Naive thymus-derived CD8-positive, alpha-beta T cell (primary cell): ENCODE data around the gene CDKL4. TPM values are rescaled to one million over a fixed set of nuclear protein-coding genes. Genes with fewer than 3 reads are reported as not detected.
A peak's percentile ranks its signal among the peaks of the same experiment; 100 is the strongest.
"Not testable (repeated sequence)": the region's sequence is repeated elsewhere in the genome, so short reads cannot be mapped to it uniquely, and the experiment has no call there.

Experiments used
- ATAC-seq, 2 donors: fragments of 150-1000 bp; cut with Tn5 transposase in 1 of 2; sonication (Bioruptor Pico), chemical (Tn5 transposase) in 1 of 2; 1 replicate in 1 of 2; 2 replicates in 1 of 2; pipeline ENCODE4 v1.10.0; 2021; ENCODE audit warnings: mild to moderate bottlenecking in 2 of 2, moderate library complexity in 2 of 2
- POLR2A ChIA-PET: fragments of 350-600 bp; sonication (Branson Sonifier 250); formaldehyde crosslinking; loops from one replicate; lab custom pipeline; 2021; ENCODE audit warnings: antibody characterized with exemption; lab: Charles Lee
- DNase-seq, 10 donors: peaks; one replicate each; pipeline versions ENCODE4 v3.0.0 to v3.0.0-alpha.2; 2020 to 2022
- H3K27ac Mint-ChIP-seq, 10 donors: one replicate each; pipeline ENCODE4 v1.8.0; 2020 to 2022; ENCODE audit warnings: mild to moderate bottlenecking in 10 of 10, mixed read lengths in 10 of 10, moderate library complexity in 4 of 10, inconsistent platforms in 1 of 10
- H3K27me3 Mint-ChIP-seq, 5 donors: one replicate each; pipeline ENCODE4 v1.8.0; 2021 to 2022; ENCODE audit warnings: mixed read lengths in 5 of 5
- H3K36me3 Mint-ChIP-seq, 3 donors: one replicate each; pipeline ENCODE4 v1.8.0; 2020 to 2022; ENCODE audit warnings: mixed read lengths in 3 of 3, mild to moderate bottlenecking in 2 of 3, inconsistent platforms in 1 of 3
- H3K4me1 Mint-ChIP-seq, 4 donors: one replicate each; pipeline ENCODE4 v1.8.0; 2021 to 2022; ENCODE audit warnings: mixed read lengths in 4 of 4
- H3K4me3 Mint-ChIP-seq, 10 donors: one replicate each; pipeline ENCODE4 v1.8.0; 2020 to 2022; ENCODE audit warnings: mild to moderate bottlenecking in 10 of 10, mixed read lengths in 10 of 10, moderate library complexity in 6 of 10, inconsistent platforms in 1 of 10
- H3K9me3 Mint-ChIP-seq, 9 donors: one replicate each; pipeline ENCODE4 v1.8.0; 2020 to 2022; ENCODE audit warnings: mixed read lengths in 9 of 9, mild to moderate bottlenecking in 3 of 9, inconsistent platforms in 1 of 9, moderate library complexity in 1 of 9
- polyA plus RNA-seq, 3 donors: library from polyadenylated mRNA; unstranded; fragments of 300-500 nt; fragmentation: Illumina TruSeq; gene quantifications; one replicate each; pipeline ENCODE4 v1.2.3, GENCODE V29; 2021
- total RNA-seq, 8 experiments: library from RNA in 2 of 8; stranded (reverse) in 2 of 8; gene quantifications; one replicate each; pipeline ENCODE4 v1.2.3 and lab custom pipeline; 2021 to 2026

CDKL4 gene
- total and polyA plus RNA-seq, 5 experiments from 2014 or later = not detected

GRCh38 chr2:39150890-39151497 is 92.8 kb downstream of the CDKL4 start:
- Mint-ChIP-seq H3K4me1 (peaks cover 0 to 3% (median 2%) of the 10 kb centered on the region in 4 donors), H3K27ac (no peak overlapping the region)

GRCh38 chr2:39150102-39150562 is 93.6 kb downstream of the CDKL4 start:
- no peak for ATAC-seq
- H3K27ac Mint-ChIP-seq = peak overlapping the region in 3 of 10 donors; percentile 24 to 56 (median 50)

More at GRCh38 chr2:39150890-39151497, 92.8 kb downstream of the CDKL4 start:
- Mint-ChIP-seq H3K36me3 (no peaks in the 10 kb centered on the region), H3K4me3 (no peak overlapping the region), H3K9me3 (no peaks in the 10 kb centered on the region), H3K27me3 (no peaks in the 10 kb centered on the region)
- ATAC-seq (no peak), DNase-seq (no peak)
- POLR2A ChIA-PET = no interaction called here

GRCh38 chr2:39146630-39147029 is 97.1 kb downstream of the CDKL4 start:
- no peak for DNase-seq
- no peak for ATAC-seq
- Mint-ChIP-seq H3K27me3 (no peaks in the 10 kb centered on the region), H3K4me1 (peaks cover 2 to 25% (median 5%) of the 10 kb centered on the region in 4 donors), H3K4me3 (no peak overlapping the region), H3K27ac (no peak overlapping the region), H3K9me3 (no peaks in the 10 kb centered on the region), H3K36me3 (no peaks in the 10 kb centered on the region)
- POLR2A ChIA-PET = no interaction called here

More at GRCh38 chr2:39150102-39150562, 93.6 kb downstream of the CDKL4 start:
- Mint-ChIP-seq H3K27me3 (no peaks in the 10 kb centered on the region), H3K4me1 (peaks cover 0 to 3% (median 2%) of the 10 kb centered on the region in 4 donors), H3K9me3 (no peaks in the 10 kb centered on the region), H3K4me3 (no peak overlapping the region), H3K36me3 (no peaks in the 10 kb centered on the region)
- no peak for DNase-seq
- POLR2A ChIA-PET = no interaction called here

DNA sequence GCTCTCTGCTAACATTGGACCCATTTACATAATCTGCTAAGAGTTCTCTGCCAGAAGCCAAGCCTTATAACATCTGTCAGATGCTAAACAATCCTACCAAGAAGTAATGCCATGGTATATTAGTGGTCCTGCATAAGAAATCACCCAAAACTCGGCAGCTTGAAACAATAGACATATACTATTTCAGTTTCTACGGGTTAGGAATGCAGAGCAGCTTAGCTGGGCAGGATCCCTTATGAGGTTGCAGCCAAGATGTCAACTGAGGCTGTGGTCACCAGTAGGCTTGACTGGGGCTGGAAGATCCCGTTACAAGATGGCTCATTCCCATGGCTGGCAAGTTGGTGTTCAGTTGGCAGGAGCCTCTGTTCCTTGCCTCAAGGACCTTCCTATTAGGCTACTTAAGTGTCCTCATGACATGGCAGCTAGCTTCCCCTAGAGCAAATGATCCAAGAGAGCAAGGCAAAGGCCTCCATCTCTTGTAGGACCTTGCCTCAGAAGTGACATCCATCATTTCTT is 97.8 kb downstream of the CDKL4 start:
- Mint-ChIP-seq H3K27me3 (no peaks in the 10 kb centered on the region), H3K9me3 (no peaks in the 10 kb centered on the region), H3K4me1 (peaks cover 2 to 31% (median 5%) of the 10 kb centered on the region in 4 donors), H3K4me3 (no peak overlapping the region), H3K36me3 (no peaks in the 10 kb centered on the region), H3K27ac (peak overlapping the region in 1 of 10 donors; percentile 40)
- POLR2A ChIA-PET = no interaction called here
- no peak for ATAC-seq
- DNase-seq = no peak

DNA sequence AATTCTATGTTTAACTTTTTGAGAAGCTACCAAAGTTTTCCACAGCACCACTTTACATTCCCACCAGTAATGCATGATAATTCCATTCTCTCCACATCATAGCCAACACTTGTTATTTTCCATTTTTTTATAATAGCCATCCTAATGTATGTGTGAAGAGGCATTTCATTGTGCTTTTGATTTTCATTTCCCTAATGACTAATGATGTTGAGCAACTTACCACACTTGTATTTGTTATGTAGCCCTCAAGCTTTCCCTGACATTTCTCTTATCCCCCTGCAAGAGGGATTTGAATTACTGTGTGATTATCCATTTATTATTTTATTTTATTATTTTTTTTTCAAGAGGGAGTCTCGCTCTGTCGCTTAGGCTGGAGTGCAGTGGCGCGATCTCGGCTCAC is 99.4 kb downstream of the CDKL4 start:
- H3K27ac Mint-ChIP-seq = no peak overlapping the region
- POLR2A ChIA-PET = interaction anchor here (1.2 kb wide), 1 partner anchor 9 kb away, joined by 3 read pairs; no protein-coding TSS in a partner anchor
- H3K36me3 Mint-ChIP-seq = no peaks in the 10 kb centered on the region

DNA sequence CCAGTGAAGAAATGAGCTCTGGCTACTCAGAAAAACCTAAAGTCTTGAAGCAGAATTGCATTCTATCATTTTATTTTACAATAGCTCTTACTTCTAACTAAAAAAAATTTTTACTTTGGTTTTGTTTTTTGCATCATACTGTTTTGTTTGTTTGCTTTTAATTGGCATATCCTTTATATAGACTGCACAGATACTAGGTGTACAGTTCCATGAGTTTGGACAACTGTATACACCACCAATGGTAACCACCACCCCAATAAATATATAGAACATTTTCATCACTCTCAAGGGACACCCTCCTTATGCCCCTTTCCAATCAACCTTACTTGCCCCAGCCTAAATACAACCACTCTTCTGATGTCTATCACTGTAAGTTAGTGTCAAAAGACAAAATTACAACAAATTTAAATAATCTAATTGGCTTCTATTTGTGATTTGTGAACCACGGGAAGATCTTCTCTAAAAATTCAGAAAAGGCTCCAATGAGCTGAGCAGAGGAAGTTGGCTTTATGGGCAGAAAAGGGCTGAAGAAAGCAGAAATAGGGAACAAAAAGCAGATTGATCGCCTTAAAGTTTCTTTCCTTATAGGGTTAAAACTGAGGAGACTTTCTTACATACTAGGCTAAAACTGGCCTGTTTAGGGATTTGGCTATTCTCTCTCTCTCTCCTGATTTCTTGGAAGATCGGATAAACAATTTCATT is 100.7 kb downstream of the CDKL4 start:
- H3K36me3 Mint-ChIP-seq = no peaks in the 10 kb centered on the region
- no peaks in the 10 kb centered on the region for H3K27me3 Mint-ChIP-seq
- H3K27ac Mint-ChIP-seq = peak overlapping the region in 3 of 10 donors; percentile 2 to 64 (median 27)
- no peak overlapping the region for H3K4me3 Mint-ChIP-seq
- DNase-seq (no peak), ATAC-seq (no peak)
- POLR2A ChIA-PET = no interaction called here
- peaks cover 2 to 48% (median 5%) of the 10 kb centered on the region in 4 donors for H3K4me1 Mint-ChIP-seq
- no peaks in the 10 kb centered on the region for H3K9me3 Mint-ChIP-seq

More for the DNA sequence above, 99.4 kb downstream of the CDKL4 start:
- H3K9me3 Mint-ChIP-seq = no peaks in the 10 kb centered on the region
- H3K4me1 Mint-ChIP-seq = peaks cover 0 to 41% (median 3%) of the 10 kb centered on the region in 4 donors
- no peaks in the 10 kb centered on the region for H3K27me3 Mint-ChIP-seq
- DNase-seq (no peak), ATAC-seq (no peak)
- H3K4me3 Mint-ChIP-seq = no peak overlapping the region

DNA sequence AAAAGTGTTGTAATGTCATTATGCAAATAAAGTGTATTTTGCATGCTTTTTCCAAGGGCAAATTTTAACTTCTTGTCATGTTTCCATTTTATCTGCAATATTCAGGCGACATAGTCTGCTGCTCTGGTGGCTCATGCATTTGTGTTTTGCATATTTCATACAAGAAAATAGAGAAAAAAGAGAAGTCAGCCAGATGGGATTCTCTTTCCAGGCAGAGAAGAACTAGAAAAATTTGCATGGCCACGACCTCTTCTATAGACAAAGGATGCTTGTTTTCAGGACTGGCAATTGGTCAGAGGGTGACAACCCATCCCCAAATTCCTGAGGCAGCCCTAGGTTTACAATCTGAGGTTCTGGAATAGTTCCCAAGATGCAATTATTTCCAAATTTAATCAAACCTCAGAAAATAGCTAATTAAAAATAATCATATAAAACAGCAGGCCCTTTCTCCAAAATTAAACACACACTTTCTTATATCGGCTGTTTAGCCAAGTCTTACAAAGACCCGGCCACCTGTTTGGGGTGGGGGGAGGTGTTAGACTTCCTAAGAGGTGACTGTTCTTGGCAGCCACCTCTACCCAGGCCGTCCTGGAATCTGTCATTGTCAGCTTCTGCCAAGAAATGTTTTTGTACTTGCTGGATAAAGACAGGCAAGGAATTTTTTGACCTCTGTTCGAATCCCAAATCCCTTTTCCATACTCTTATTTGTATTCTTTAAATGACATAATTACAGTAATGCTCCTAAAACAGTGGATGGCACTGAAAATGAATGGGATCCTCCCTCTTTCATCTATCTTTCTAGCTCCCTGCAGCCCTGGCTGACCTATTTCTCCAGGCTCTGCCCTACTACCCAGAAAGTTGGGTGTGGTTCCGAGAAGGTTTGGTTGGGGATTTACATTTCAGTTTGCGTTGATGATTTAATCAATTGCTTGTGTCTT is 102.2 kb downstream of the CDKL4 start:
- Mint-ChIP-seq H3K4me1 (peaks cover 3 to 57% (median 11%) of the 10 kb centered on the region in 4 donors), H3K27ac (peak overlapping the region in 1 of 10 donors; percentile 78), H3K36me3 (no peaks in the 10 kb centered on the region), H3K9me3 (no peaks in the 10 kb centered on the region), H3K4me3 (peak overlapping the region in 1 of 10 donors; percentile 46), H3K27me3 (no peaks in the 10 kb centered on the region)
- ATAC-seq (no peak), DNase-seq (no peak)
- POLR2A ChIA-PET = interaction anchor here (0.7 kb wide), 1 partner anchor 14 kb away, joined by 4 read pairs; no protein-coding TSS in a partner anchor

GRCh38 chr2:39140948-39141333 is 102.8 kb downstream of the CDKL4 start:
- not testable (repeated sequence) for DNase-seq, ATAC-seq, H3K36me3 Mint-ChIP-seq, H3K27me3 Mint-ChIP-seq, H3K9me3 Mint-ChIP-seq
- peaks cover 7 to 63% (median 17%) of the 10 kb centered on the region in 4 donors for H3K4me1 Mint-ChIP-seq
- peak overlapping the region in 1 of 10 donors; percentile 46 for H3K4me3 Mint-ChIP-seq
- H3K27ac Mint-ChIP-seq = peak overlapping the region in 1 of 10 donors; percentile 78
- POLR2A ChIA-PET = interaction anchor here (0.7 kb wide), 1 partner anchor 15 kb away, joined by 4 read pairs; no protein-coding TSS in a partner anchor

DNA sequence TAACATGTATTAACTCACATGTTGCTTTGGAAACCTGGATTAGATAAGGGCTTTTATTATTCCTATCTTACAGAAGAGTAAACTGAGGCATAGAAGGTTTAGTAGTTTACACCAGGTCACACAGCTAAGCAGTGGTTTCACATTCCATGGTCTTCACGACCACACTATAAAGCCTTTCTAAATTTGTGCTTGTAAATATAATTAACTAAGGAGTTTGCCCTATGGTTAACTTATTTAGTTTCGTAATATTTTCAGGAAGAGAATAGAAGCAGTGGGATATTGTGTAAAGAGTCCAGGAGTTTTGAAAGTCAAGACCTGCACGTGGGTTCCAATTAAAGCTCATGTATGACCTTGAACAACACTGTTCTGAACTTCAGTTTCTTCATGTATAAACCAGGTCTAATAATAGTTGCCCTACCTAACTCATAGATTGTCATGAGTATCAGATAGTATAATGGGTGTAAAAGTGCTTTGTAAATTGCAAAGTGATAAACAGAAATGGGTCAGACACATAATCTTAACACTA is 103.4 kb downstream of the CDKL4 start:
- no peaks in the 10 kb centered on the region for H3K36me3 Mint-ChIP-seq
- DNase-seq (no peak), ATAC-seq (no peak)
- no peak overlapping the region for H3K4me3 Mint-ChIP-seq
- no peaks in the 10 kb centered on the region for H3K9me3 Mint-ChIP-seq
- H3K4me1 Mint-ChIP-seq = peaks cover 12 to 68% (median 23%) of the 10 kb centered on the region in 4 donors
- H3K27me3 Mint-ChIP-seq = no peaks in the 10 kb centered on the region
- POLR2A ChIA-PET = no interaction called here
- peak overlapping the region in 2 of 10 donors; percentile 19 to 78 for H3K27ac Mint-ChIP-seq

- Mint-ChIP-seq H3K9me3 (no peaks in the 10 kb centered on the region), H3K36me3 (no peaks in the 10 kb centered on the region), H3K4me1 (peaks cover 12 to 70% (median 24%) of the 10 kb centered on the region in 4 donors), H3K27ac (peak overlapping the region in 2 of 10 donors; percentile 27 to 78), H3K27me3 (no peaks in the 10 kb centered on the region), H3K4me3 (no peak overlapping the region)
- ATAC-seq = no peak
- DNase-seq = no peak
- POLR2A ChIA-PET = no interaction called here
Observed at GRCh38 chr2:39139511-39140237, 104.1 kb downstream of the CDKL4 start.

GRCh38 chr2:39138837-39139211 is 104.9 kb downstream of the CDKL4 start:
- POLR2A ChIA-PET = interaction anchor here (2.1 kb wide), 1 partner anchor 14 kb away, joined by 13 read pairs; no protein-coding TSS in a partner anchor
- peak overlapping the region in 1 of 10 donors; percentile 78 for H3K27ac Mint-ChIP-seq

More at GRCh38 chr2:39138837-39139211, 104.9 kb downstream of the CDKL4 start:
- Mint-ChIP-seq H3K9me3 (no peaks in the 10 kb centered on the region), H3K36me3 (no peaks in the 10 kb centered on the region), H3K4me1 (peaks cover 14 to 76% (median 27%) of the 10 kb centered on the region in 4 donors), H3K4me3 (peak overlapping the region in 1 of 10 donors; percentile 2), H3K27me3 (no peaks in the 10 kb centered on the region)
- DNase-seq = no peak
- no peak for ATAC-seq
